Endothelial cell of umbilical vein (primary cell): ENCODE results near the gene DCC. TPM values are rescaled to one million over a fixed set of nuclear protein-coding genes. Genes with fewer than 3 reads are reported as not detected.

Experiments
- BruUV-seq: library from RNA; stranded (reverse); fragments of 400-500 nt; replicated peaks from 2 replicates; lab custom pipeline; 2021; lab: Mats Ljungman, UMichigan
- CTCF ChIA-PET: fragments of 300-600, 350-600 bp; sonication (Branson Sonifier 250); formaldehyde crosslinking; loops from one replicate; lab custom pipeline; 2021; ENCODE audit warnings: antibody characterized with exemption, inconsistent platforms; lab: Charles Lee
- POLR2A ChIA-PET: fragments of 300-600, 350-600 bp; sonication (Branson Sonifier 250); formaldehyde crosslinking; loops from one replicate; lab custom pipeline; 2021; ENCODE audit warnings: antibody characterized with exemption, inconsistent platforms; lab: Charles Lee
- DNase-seq: peaks from one replicate; pipeline ENCODE4 v3.0.0-alpha.2; 2011; ENCODE audit warnings: low read depth, low spot score
- FAIRE-seq: peaks from 2 replicates; lab custom pipeline; 2011; peaks lifted over from hg19 to GRCh38; lab: Jason Lieb, UNC
- H2AFZ ChIP-seq: 2 replicates; pipeline ENCODE4 v1.6.0; 2012; ENCODE audit warnings: low read depth, low read length, control low read depth, inconsistent platforms
- H3K27ac ChIP-seq: 2 replicates; pipeline ENCODE4 v1.5.1; 2011; ENCODE audit warnings: low read depth, mild to moderate bottlenecking, control low read depth, low read length, moderate library complexity; ENCODE audit not compliant: insufficient read depth
- H3K27me3 ChIP-seq, 2 experiments: 2 replicates each; pipeline versions ENCODE4 v1.6.0 to v1.6.1; 2011; ENCODE audit warnings: low read length in 2 of 2, mixed read lengths in 1 of 2; ENCODE audit not compliant: control insufficient read depth in 2 of 2, insufficient read depth in 2 of 2
- H3K36me3 ChIP-seq, 2 experiments: 2 replicates in 1 of 2; 3 replicates in 1 of 2; pipeline ENCODE4 v1.5.1; 2011; ENCODE audit warnings: low read length in 2 of 2, mild to moderate bottlenecking in 1 of 2, moderate library complexity in 1 of 2; ENCODE audit not compliant: control insufficient read depth in 2 of 2, insufficient read depth in 2 of 2; ENCODE audit errors: extremely low read depth in 1 of 2
- H3K4me1 ChIP-seq: 3 replicates; pipeline ENCODE4 v1.5.1; 2011; ENCODE audit warnings: mild to moderate bottlenecking, low read length; ENCODE audit not compliant: control insufficient read depth, insufficient read depth; ENCODE audit errors: extremely low read depth
- H3K4me2 ChIP-seq: 2 replicates; pipeline ENCODE4 v1.6.1; 2011; ENCODE audit warnings: low read length, control low read depth, mixed read lengths; ENCODE audit not compliant: insufficient read depth
- H3K4me3 ChIP-seq, 3 experiments: fragments of 200-600 bp in 1 of 3; sonication (generic), shearing (Covaris generic) in 1 of 3; replicated peaks in 1 of 3; 2 replicates each; pipeline ENCODE4 v1.5.1; 2011 to 2016; ENCODE audit warnings: control low read depth in 3 of 3, low read length in 3 of 3, mild to moderate bottlenecking in 2 of 3, inconsistent platforms in 1 of 3, low read depth in 1 of 3, moderate library complexity in 1 of 3; ENCODE audit not compliant: insufficient read depth in 1 of 3
- H3K79me2 ChIP-seq: 2 replicates; pipeline ENCODE4 v1.6.0; 2012; ENCODE audit warnings: low read length, inconsistent platforms; ENCODE audit not compliant: control insufficient read depth, insufficient read depth
- H3K9ac ChIP-seq: replicated peaks from 2 replicates; pipeline ENCODE3; 2011; ENCODE audit warnings: low read length, control low read depth; ENCODE audit not compliant: insufficient read depth; ENCODE audit errors: extremely low read depth
- H3K9me1 ChIP-seq: replicated peaks from 3 replicates; pipeline ENCODE4 v1.6.0; 2011; ENCODE audit warnings: mild to moderate bottlenecking, low read length; ENCODE audit not compliant: control insufficient read depth, insufficient read depth; ENCODE audit errors: extremely low read depth
- H3K9me3 ChIP-seq: replicated peaks from 2 replicates; pipeline ENCODE4 v1.5.1; 2012; ENCODE audit warnings: low read length, inconsistent platforms; ENCODE audit not compliant: control insufficient read depth, insufficient read depth
- H4K20me1 ChIP-seq: replicated peaks from 2 replicates; pipeline ENCODE3; 2011; ENCODE audit warnings: mild to moderate bottlenecking, low read length; ENCODE audit not compliant: control insufficient read depth, insufficient read depth; ENCODE audit errors: extremely low read depth
- CTCF ChIP-seq, 2 donors: IDR thresholded peaks; 1 replicate in 1 of 2; 2 replicates in 1 of 2; pipeline ENCODE4 v1.5.1; 2011; ENCODE audit warnings: low read length in 2 of 2, mild to moderate bottlenecking in 2 of 2, moderate library complexity in 2 of 2, control low read depth in 1 of 2, inconsistent platforms in 1 of 2, low read depth in 1 of 2; ENCODE audit not compliant: insufficient read depth in 1 of 2; ENCODE audit errors: extremely low read depth in 1 of 2
- EZH2 ChIP-seq: IDR thresholded peaks from 2 replicates; pipeline ENCODE4 v1.6.1; 2012; ENCODE audit warnings: borderline replicate concordance, low read depth, mild to moderate bottlenecking, moderate library complexity, low read length, inconsistent platforms; ENCODE audit not compliant: severe bottlenecking
- FOS ChIP-seq: IDR thresholded peaks from 2 replicates; pipeline ENCODE4 v1.6.1; 2011; ENCODE audit warnings: mild to moderate bottlenecking, low read length, moderate library complexity, borderline replicate concordance; ENCODE audit not compliant: insufficient read depth
- GATA2 ChIP-seq: IDR thresholded peaks from 2 replicates; pipeline ENCODE4 v1.7.0; 2011; ENCODE audit warnings: low read depth, mild to moderate bottlenecking, moderate library complexity, mixed read lengths, low read length; ENCODE audit not compliant: insufficient read length, insufficient read depth
- JUN ChIP-seq: IDR thresholded peaks from 2 replicates; pipeline ENCODE4 v1.6.1; 2011; ENCODE audit warnings: borderline replicate concordance, low read depth; ENCODE audit not compliant: insufficient read length, insufficient read depth
- MAX ChIP-seq: IDR thresholded peaks from 2 replicates; pipeline ENCODE4 v1.6.1; 2011; ENCODE audit not compliant: insufficient read depth, insufficient read length
- MYC ChIP-seq: IDR thresholded peaks from one replicate; pipeline ENCODE4 v1.6.1; 2011; ENCODE audit warnings: mild to moderate bottlenecking, low read depth, low read length
- POLR2A ChIP-seq: IDR thresholded peaks from 2 replicates; pipeline ENCODE4 v1.6.1; 2012; ENCODE audit warnings: low read depth, mild to moderate bottlenecking, control low read depth, low read length
- POLR2AphosphoS5 ChIP-seq: IDR thresholded peaks from 2 replicates; pipeline ENCODE4 v1.6.1; 2012; ENCODE audit warnings: low read depth, mild to moderate bottlenecking, control low read depth, low read length, moderate library complexity; ENCODE audit not compliant: insufficient read depth
- dilution Hi-C: fragments of 300-500 bp; cut with MboI; formaldehyde crosslinking; loops from one replicate; pipeline ENCODE4 v1.15.0; 2019; ENCODE audit warnings: low sequenced_read_pairs; ENCODE audit not compliant: extremely low pct_ligation_motif_present
- intact Hi-C: fragments of 100-400 bp; cut with micrococcal nuclease; formaldehyde crosslinking; loops from one replicate; pipeline ENCODE4 v1.10.0; 2022
- polyA plus RNA-seq, 4 experiments: library from polyadenylated mRNA; depleted of rRNA in 3 of 4; stranded (reverse) in 3 of 4; unstranded in 1 of 4; fragments of >200 nt; gene quantifications; 2 replicates each; pipeline versions ENCODE4 v1.2.1 to v1.2.3, GENCODE V29; 2011 to 2012; ENCODE audit warnings: missing spikeins in 1 of 4
- total RNA-seq: library from RNA; stranded (reverse); gene quantifications from 2 replicates; pipeline ENCODE4 v1.2.3, GENCODE V29; 2021

DCC gene
- total and polyA plus RNA-seq, 2 donors (not counting 3 experiments of a cell fraction or from before 2014, with no cell fraction given) = not detected

GRCh38 chr18:52869349-52869923 lies 529.4 kb downstream of the DCC start:
- Histone ChIP-seq H3K79me2 (no peaks in the 10 kb centered on the region), H3K27ac (no peak overlapping the region), H4K20me1 (no peaks in the 10 kb centered on the region), H3K9me3 (peaks cover 2% of the 10 kb centered on the region), H3K9me1 (no peaks in the 10 kb centered on the region), H2AFZ (no peak overlapping the region), H3K4me1 (no peaks in the 10 kb centered on the region), H3K36me3 (no peaks in the 10 kb centered on the region), H3K9ac (no peak overlapping the region), H3K4me3 (no peak overlapping the region), H3K27me3 (no peaks in the 10 kb centered on the region), H3K4me2 (no peak overlapping the region)
- TF ChIP-seq JUN (no peak), MAX (no peak), GATA2 (no peak), CTCF (IDR thresholded peaks at IDR 0.05; ENCODE audit: extremely low read depth in 1 of 2, insufficient read depth in 1 of 2, low read depth in 1 of 2, low read length in 2 of 2) (no peak), EZH2 (no peak), POLR2A (no peak), MYC (no peak), FOS (no peak), POLR2AphosphoS5 (no peak)
- ChIA-PET POLR2A (no interaction called here), CTCF (no interaction called here)
- dilution Hi-C loops (no loop called here), intact Hi-C loops (no loop called here)
- no TSS peak for BruUV-seq
- no peak for DNase-seq
- no peak for FAIRE-seq
